SH-SY5Y (cell line): ENCODE measurements around the gene VWA5A.

Source experiments
- GATA2 ChIP-seq: IDR thresholded peaks from 2 replicates; pipeline ENCODE4 v1.6.1; 2011; ENCODE audit warnings: mild to moderate bottlenecking, low read depth, low read length
- GATA3 ChIP-seq: IDR thresholded peaks from 2 replicates; pipeline ENCODE4 v1.6.1; 2011; ENCODE audit warnings: low read depth, mild to moderate bottlenecking, low read length, moderate library complexity

DNA sequence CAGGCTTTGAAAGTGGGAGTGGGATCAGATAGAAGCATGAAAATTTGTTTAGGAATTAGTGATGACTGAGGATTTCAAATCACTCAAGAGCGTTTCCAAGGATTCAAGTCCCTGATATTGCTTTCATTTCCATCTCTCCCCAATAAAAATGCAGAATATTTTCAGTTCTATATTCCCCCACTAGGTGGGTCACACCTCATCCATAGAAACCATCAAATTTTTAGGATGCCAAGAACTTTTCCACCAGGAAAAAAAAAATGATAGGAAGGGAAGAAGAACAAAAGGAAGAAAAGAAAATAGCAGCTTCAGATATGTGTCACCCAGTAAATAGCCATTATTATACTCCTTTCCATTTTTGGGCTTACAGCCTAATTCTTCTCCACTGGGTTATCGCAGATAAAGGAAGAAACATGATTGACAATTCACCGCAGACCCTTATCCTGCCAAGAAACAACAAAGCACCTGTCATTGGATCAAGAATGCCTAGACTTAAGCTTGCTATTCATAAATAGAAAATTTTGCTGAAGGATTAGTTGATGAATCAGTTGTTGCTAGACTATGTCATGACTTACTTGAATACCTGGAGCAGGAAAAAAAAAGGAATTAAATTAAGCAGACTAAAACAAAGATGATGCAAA lies 37.6 kb downstream of the VWA5A start:
- TF ChIP-seq GATA2 (no peak), GATA3 (no peak)
